Retinal pigment epithelial cell (primary cell): Measurements from ENCODE around the gene IRX4.

Source experiments
- DNase-seq: peaks from one replicate; pipeline ENCODE4 v3.0.0-alpha.2; 2010; ENCODE audit warnings: low read depth
- H3K4me3 ChIP-seq: 2 replicates; pipeline ENCODE4 v1.5.1; 2011; ENCODE audit warnings: mild to moderate bottlenecking, low read length, control low read depth, moderate library complexity
- CTCF ChIP-seq: conservative IDR thresholded peaks from 2 replicates; pipeline ENCODE4 v1.5.1; 2011; ENCODE audit warnings: low read depth, low read length, control low read depth, inconsistent platforms

Gene IRX4

DNA sequence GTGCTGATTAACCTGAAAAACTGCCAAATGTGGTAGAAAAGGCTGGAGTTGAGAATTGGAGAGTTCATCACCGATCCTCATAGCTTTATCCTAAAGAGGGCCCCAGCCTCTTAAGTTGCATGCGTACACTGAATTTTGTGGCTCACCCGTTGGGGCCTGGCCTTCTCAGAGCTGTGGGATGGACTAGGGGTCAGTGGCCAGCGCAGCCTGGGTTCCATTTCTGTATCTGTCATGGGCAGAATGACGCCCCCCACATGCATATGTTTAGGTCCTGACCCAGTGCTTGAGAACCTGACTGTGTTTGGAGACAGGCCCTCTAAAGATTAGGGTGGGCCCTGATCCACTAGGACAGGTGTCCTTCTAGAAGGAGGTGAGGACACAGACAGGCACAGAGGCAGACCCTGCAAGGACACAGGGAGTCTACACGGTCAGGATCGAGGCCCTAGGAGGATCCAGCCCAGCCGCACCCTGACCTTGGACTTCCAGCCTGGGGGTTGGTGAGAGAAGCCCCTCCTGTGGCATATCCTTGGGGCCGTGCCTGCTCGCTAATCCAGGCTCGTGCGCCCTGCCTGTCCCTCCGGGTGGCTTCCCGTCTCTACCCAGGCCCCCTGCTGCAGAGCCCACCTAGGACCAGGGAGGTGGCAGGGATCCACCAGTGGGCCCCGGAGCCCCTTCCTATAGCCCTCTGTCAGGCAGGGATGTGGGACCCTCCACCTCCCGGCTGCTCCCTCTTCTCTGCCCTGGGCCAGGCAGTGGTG is 49.3 kb downstream of the IRX4 start:
- no peak for TF ChIP-seq CTCF
- DNase-seq: no peak
- H3K4me3 ChIP-seq: no peak overlapping the region

GRCh38 chr5:1832511-1833250 is 50.0 kb downstream of the IRX4 start:
- DNase-seq: no peak
- TF ChIP-seq CTCF: no peak

DNA sequence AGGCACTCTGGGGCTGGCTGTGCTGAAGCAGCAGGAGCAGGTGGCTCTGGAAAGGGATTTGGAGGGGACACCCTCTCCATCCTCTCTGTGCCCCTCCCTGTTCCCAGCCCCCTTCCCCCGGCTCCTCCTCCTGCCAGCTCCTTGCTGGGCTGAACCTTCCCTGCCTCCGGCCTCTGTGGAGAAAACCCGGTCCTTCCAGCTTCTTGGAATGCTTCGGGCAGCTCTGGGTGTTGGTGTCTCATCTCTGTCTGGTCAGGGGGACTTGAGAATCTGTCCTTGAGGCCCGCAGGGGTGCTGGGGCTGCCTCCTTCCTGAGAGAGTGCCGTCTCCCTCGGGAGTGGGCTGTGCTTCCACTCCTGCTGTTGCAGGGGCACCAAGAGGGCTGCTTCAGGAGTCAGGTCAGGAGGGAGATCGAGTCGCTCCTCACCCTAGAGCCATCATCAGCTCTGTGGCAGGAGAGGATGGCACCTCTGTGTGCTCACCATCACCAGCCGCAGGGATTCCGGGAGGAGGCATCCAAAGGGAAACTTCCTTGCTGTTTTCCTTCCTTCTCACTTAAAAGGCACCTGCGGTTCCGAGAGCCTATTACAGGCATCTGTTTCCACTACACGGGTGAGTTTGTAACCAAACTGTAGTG is 50.9 kb downstream of the IRX4 start:
- H3K4me3 ChIP-seq: no peak overlapping the region
- no peak for DNase-seq
- no peak for TF ChIP-seq CTCF

More at GRCh38 chr5:1832511-1833250, 50.0 kb downstream of the IRX4 start:
- H3K4me3 ChIP-seq: no peak overlapping the region

- H3K4me3 ChIP-seq: no peak overlapping the region
- DNase-seq: no peak
- no peak for TF ChIP-seq CTCF
Observed at GRCh38 chr5:1831257-1831656, 51.5 kb downstream of the IRX4 start.

DNA sequence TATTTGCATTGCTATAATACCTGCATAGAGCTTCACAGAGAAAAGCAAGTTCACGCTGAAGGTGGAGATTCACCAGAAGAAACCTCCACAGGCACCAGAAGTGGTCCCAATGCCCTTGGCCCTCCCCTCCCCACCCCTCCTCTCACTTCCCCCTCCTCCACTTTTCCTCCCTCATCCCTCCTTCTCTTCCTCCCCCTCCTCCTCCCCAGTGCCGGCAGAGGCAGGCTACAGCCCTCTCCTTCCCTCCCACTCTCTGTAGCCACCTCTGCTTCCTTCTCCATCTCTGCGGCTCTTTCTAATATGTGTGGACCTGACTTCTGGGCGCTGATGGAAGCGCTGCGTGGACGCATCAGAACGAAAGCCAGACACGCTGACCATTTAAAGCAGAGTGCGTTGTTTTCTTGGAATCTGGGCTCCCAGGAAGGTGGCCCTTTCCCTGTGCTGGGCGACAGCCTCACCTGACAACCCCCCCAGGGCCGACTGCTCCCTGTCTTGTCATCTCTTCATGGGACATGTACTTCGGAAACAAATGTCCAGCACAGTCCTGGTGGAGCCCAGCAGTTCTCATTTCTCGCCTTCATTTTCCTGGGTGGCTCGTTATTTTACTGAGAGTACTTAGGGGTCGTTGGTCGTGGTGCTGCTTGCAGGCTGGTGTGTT is 52.0 kb downstream of the IRX4 start:
- no peak for TF ChIP-seq CTCF
- DNase-seq: no peak
- H3K4me3 ChIP-seq: no peak overlapping the region

GRCh38 chr5:1827886-1828397 is 54.8 kb downstream of the IRX4 start:
- TF ChIP-seq CTCF: no peak
- H3K4me3 ChIP-seq: no peak overlapping the region
- DNase-seq: no peak
